Erythroblast (primary cell): Measurements from ENCODE around the gene ARHGEF3.

ENCODE experiments used
- GATA1 ChIP-seq: IDR thresholded peaks from 2 replicates; pipeline ENCODE4 v1.6.1; 2011; ENCODE audit warnings: low read depth, mild to moderate bottlenecking, control low read depth, low read length, moderate library complexity
- POLR2A ChIP-seq: IDR thresholded peaks from 2 replicates; pipeline ENCODE4 v1.6.1; 2011; ENCODE audit warnings: mild to moderate bottlenecking, low read length

GRCh38 chr3:56784448-56785001, 17.2 kb downstream of the ARHGEF3 start:
- TF ChIP-seq POLR2A (no peak), GATA1 (no peak)
